ENCODE results near the gene TAF4B. TPM values are rescaled to one million over a fixed set of nuclear protein-coding genes. Genes with fewer than 3 reads are reported as not detected.

TAF4B gene
- total and polyA plus RNA-seq, 12 donors = 2.2 to 15.7 (median 5.6) TPM

DNA sequence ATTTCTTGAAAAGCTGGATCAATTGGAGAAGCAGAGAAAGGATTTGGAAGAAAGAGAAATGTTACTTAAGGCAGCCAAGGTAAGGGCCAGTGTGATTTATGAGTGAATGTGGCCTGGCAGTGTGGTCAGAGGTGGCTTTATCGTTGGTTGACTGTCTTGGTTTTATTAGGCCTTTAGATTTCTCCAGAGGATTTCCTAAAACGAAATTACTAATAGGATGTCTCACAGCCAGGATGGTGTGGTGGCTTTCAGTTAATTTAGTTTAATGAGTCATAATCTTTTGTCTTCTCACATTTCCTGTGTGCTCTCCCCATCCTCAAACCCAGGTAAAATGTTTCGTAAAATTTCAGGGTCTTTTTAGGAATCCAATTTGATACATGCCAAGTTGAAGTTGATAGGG, 100.8 kb downstream of the TAF4B start:
- Histone ChIP-seq H3K27me3 (no peaks in the 10 kb centered on the region), H3K27ac (no peak overlapping the region), H3K36me3 (replicated peaks in 1 of 2) (no peaks in the 10 kb centered on the region), H3K4me1 (replicated peaks in 1 of 2) (no peaks in the 10 kb centered on the region), H3K9me3 (replicated peaks in 1 of 3) (no peaks in the 10 kb centered on the region), H3K4me3 (no peak overlapping the region)
- DNase-seq = no peak
- TF ChIP-seq POLR2A (IDR thresholded peaks at IDR 0.05) = no peak
- no peak for TF ChIP-seq CTCF (IDR thresholded peaks at IDR 0.05)
- 46 to 57% (median 55%) methylated on average over 3 of the region's 3 CpGs for WGBS, 4 donors
- intact Hi-C loops (cut with DNase I) = no loop called here

GRCh38 chr18:26332991-26333390, 106.7 kb downstream of the TAF4B start:
- WGBS, 4 donors = 92 to 97% (median 96%) methylated on average over 1 of the region's 1 CpG
- peaks cover 17 to 31% of the 10 kb centered on the region in 2 donors for H3K4me1 ChIP-seq (replicated peaks in 1 of 2)
- intact Hi-C loops (cut with DNase I) = no loop called here

DNA sequence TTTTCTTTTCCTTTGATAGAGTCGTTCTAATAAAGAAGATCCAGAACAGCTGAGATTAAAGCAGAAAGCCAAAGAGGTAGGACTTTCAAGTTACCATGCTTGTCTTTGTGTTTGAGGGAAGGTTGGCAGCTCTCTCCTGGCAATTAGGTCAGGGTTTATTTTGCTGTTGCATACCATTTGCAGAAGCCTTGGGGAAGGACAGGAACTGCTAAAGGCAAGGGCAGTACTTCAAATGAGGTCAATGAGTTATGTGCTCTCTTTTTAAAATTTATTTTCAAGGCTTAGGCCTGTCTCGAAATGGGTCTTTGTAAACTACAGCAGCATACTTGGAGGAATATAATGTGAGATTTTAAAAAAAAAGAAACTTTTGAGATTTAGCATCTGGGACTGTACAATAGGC, 108.9 kb downstream of the TAF4B start:
- intact Hi-C loops (cut with DNase I) = no loop called here
- Histone ChIP-seq H3K27ac (peak overlapping the region in 4 of 5 donors; percentile 32 to 58 (median 44)), H3K36me3 (replicated peaks in 1 of 2) (no peaks in the 10 kb centered on the region), H3K27me3 (no peaks in the 10 kb centered on the region), H3K9me3 (replicated peaks in 1 of 3) (no peaks in the 10 kb centered on the region), H3K4me3 (no peak overlapping the region), H3K4me1 (replicated peaks in 1 of 2) (peaks cover 17 to 31% of the 10 kb centered on the region in 2 donors)
- 28 to 37% (median 34%) methylated on average over 2 of the region's 2 CpGs for WGBS, 4 donors
- DNase-seq = peak in 5 of 7 donors; percentile 20 to 39 (median 29)
- TF ChIP-seq POLR2A (IDR thresholded peaks at IDR 0.05) (no peak), CTCF (IDR thresholded peaks at IDR 0.05) (no peak)

More at GRCh38 chr18:26332991-26333390, 106.7 kb downstream of the TAF4B start:
- TF ChIP-seq POLR2A (IDR thresholded peaks at IDR 0.05) = no peak
- TF ChIP-seq CTCF (IDR thresholded peaks at IDR 0.05) = no peak
- no peaks in the 10 kb centered on the region for H3K27me3 ChIP-seq
- no peak overlapping the region for H3K27ac ChIP-seq
- DNase-seq = no peak
- no peak overlapping the region for H3K4me3 ChIP-seq
- no peaks in the 10 kb centered on the region for H3K36me3 ChIP-seq (replicated peaks in 1 of 2)
- H3K9me3 ChIP-seq (replicated peaks in 1 of 3) = no peaks in the 10 kb centered on the region

DNA sequence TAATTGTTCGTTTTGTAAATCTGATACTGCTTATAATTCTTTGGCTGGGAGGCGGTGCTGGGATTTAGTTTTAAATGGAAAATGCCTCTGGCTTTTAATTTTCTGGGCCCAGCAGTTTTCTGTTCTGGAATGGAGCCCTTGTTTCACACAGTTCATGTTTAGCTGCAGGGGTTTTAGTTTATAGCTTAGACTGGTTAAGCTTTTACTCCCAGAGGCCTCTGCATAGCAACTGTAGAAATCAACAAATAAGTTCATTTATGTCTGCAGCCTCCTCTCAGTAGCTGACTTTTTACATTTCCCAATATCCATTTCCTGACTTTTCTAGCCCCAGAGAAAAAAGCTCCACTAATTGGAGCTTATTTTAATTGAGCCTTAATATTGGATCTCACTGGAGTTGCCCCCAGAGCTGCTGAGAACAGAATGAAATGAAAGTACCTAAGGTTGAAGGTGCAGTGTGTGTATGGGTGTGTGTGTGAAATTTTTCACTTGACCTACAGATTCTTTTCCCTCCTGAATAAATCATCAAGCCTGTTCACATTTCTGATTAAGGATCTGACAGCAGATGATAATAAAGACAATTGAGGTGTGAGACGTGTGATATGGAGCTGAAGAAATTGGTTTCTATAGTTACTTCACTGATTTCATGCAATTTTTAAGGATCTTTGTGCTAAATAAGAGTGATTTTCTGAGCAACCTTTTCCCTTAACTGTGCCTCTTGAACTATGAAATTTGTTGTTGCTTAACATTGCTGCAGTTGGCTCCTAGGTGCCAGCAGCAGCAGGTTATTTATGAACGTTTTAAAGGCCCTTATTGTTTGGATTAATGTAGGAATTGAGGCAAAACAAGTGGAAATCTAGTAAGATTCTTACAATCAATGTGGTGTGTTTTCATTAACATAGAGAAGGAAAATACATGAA, 109.6 kb downstream of the TAF4B start:
- intact Hi-C loops (cut with DNase I) = no loop called here
- no peak for DNase-seq
- TF ChIP-seq POLR2A (IDR thresholded peaks at IDR 0.05) (no peak), CTCF (IDR thresholded peaks at IDR 0.05) (no peak)
- H3K36me3 ChIP-seq (replicated peaks in 1 of 2) = no peaks in the 10 kb centered on the region
- 50 to 51% (median 50%) methylated on average over 4 of the region's 4 CpGs for WGBS, 4 donors
- peak overlapping the region in 4 of 5 donors; percentile 1 to 58 (median 44) for H3K27ac ChIP-seq
- no peak overlapping the region for H3K4me3 ChIP-seq
- peaks cover 17 to 31% of the 10 kb centered on the region in 2 donors for H3K4me1 ChIP-seq (replicated peaks in 1 of 2)
- no peaks in the 10 kb centered on the region for H3K9me3 ChIP-seq (replicated peaks in 1 of 3)
- no peaks in the 10 kb centered on the region for H3K27me3 ChIP-seq
